ENCODE results near the gene SLC38A1. TPM values are rescaled to one million over a fixed set of nuclear protein-coding genes. Genes with fewer than 3 reads are reported as not detected.
A peak's percentile ranks its signal among the peaks of the same experiment; 100 is the strongest.
"Not testable (repeated sequence)": the region's sequence is repeated elsewhere in the genome, so short reads cannot be mapped to it uniquely, and the experiment has no call there.

The SLC38A1 gene
- total RNA-seq, 1 donor from 2014 or later = 140 TPM

DNA sequence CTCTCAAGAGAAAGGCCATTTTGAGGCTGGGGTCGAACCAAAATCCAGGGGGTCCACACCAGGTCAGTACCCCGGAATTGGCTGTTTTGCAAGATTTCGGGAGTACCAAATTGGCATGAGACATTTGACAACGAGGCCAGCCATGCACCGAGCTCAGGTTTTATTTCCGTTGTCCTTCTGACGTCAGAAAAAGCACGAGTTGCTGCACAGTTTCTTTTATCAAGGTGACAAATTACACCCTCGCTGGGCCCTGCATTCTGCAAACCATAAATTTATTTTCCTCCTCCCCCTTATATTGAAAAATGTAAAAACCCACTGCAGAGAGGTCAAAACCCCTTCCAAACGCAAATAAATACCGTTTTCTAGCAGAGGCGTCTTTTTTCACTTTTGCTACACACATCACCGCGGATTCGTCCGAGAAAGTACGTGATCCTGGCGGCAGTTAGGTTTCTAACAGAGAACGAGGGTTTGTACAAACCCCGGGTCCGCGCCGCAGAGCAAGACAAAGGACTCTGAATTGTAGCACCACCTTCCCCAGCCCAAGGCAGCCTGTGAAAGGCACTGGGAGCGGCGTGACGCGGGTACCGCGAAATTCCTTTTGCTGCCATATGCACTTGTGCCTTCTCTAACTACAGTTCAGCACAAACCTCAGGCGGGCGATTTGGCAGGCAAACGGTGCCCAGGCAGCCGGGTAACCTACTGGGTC lies 1.8 kb downstream of the SLC38A1 start:
- peak; percentile 45 for ATAC-seq
- peak; percentile 81 for DNase-seq (ENCODE audit: missing footprints)
- intact Hi-C loops (cut with DNase I) = loop anchor here (5.0 kb wide), 1 partner anchor 100 kb away; no protein-coding TSS in a partner anchor

DNA sequence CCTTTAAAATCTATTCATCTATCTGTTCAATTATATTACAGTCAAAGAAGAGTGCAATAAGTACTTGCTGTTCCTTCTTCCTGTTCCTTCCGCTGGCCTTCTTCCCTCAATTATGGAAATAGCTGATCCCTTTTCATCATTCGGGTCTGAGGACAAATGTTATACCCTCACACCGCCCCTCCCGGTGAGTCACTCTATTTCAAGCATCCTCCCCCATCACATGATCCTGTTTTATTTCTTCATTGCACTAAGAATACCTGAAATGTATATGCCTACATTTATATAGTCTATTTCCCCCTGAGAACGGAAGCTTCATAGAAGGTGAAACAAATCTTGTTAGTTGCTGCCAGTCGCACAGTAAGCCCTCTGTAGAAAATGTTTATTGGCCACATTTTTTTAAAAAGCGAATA lies 2.5 kb downstream of the SLC38A1 start:
- DNase-seq (ENCODE audit: missing footprints) = no peak
- ATAC-seq = no peak
- intact Hi-C loops (cut with DNase I) = loop anchor here (5.0 kb wide), 1 partner anchor 101 kb away; no protein-coding TSS in a partner anchor

DNA sequence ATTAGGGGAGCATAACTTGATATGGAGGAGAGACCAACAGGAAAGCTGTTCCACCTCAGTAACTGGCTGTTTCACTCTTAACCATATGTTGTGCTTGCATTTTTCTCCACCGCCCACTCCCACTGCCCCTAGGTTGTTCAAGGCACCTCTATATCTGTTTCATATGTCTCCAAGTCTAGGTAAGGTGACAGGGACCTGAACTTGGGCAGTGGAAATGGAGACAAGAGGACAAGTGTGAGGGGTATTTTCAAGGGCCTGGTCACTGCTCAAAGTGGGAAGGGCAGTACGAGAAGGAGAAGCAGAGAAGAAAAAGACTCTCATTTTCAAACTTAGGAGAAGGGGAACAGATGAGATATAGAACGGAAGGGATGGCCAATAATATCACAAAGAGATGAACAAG lies 3.1 kb downstream of the SLC38A1 start:
- no peak for ATAC-seq
- DNase-seq (ENCODE audit: missing footprints) = no peak
- intact Hi-C loops (cut with DNase I) = loop anchor here (1.0 to 5.0 kb wide), 2 partner anchors 55 to 102 kb away; no protein-coding TSS in a partner anchor

DNA sequence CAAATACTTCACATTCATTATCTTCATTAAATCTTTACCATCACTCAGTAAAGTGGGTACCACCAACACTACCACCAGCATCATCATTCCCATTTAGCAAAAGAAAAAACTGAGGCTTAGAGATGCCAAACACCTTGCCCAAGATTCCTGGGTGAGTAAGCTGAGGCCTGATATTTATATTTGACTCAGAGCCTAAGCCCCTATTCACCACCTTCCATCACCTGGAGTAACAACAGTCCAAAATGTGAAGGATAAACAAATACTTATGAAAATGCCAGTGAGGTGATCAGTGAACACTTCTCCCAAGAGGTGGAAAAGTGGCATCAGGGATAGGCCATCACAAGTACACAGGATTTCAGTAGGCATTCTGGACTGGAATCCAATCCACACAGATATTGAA lies 3.7 kb downstream of the SLC38A1 start:
- intact Hi-C loops (cut with DNase I) = loop anchor here (1.0 to 5.0 kb wide), 2 partner anchors 55 to 102 kb away; no protein-coding TSS in a partner anchor
- DNase-seq (ENCODE audit: missing footprints) (no peak), ATAC-seq (no peak)

DNA sequence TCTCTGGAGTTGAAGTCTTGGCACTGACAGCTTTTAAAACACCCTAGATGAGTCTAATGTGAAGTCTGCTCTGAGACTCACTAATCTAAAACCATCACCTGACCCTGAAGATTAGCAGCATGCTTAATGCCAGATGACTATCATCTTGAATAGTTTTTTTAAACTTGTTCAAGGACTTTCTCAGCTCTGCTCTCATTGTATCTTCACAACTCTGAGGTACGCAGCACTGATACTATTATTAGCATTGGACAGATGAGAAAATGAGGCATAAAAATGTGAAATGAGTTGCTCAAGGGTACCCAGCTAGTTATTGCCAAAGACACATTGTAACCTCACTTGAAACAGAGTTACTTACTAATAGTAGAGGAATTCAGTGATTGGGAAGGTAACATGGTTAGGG lies 4.8 kb downstream of the SLC38A1 start:
- intact Hi-C loops (cut with DNase I) = no loop called here
- DNase-seq (ENCODE audit: missing footprints) (no peak), ATAC-seq (no peak)

DNA sequence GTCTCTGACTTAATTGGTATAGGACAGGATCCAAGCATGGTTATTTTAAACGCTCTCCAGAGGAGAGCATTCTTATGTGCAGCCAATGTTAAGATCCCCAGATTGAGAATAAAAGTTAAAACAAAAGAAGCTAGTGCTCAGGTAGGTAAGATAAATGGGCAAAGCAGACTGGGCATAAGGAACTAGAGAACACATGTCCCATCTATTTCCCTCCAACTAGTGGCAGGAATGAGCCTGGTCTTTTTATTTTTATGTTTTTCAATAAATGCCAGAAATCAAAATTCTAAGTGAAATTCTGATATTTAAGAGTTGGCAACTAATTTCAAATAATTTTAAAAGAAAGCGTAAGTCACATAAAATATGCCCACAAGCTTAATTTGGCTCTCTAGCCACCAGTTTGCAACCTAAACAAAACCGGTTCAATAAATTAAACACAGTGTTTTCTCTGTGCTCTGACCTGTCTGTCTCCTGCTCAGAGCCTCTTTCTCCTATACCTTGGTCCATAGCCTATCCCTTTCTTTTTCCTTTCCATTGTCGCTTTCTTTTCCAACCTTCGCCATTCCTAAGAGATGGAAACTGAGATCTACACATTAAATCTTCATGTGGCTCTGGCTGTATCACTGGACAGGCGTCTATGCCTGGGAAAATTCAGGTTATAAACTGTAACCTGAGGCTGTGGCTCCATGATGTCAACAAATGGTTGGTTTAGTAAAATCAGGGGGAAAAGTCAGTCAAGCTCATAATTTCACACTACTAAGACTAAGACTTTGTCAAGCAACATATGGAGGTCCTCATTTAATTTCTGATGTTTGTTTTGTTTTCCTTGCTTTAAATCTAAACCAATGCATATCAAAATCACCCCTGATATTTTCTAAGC lies 5.5 kb downstream of the SLC38A1 start:
- ATAC-seq (peak; percentile 24), DNase-seq (ENCODE audit: missing footprints) (no peak)
- intact Hi-C loops (cut with DNase I) = no loop called here

DNA sequence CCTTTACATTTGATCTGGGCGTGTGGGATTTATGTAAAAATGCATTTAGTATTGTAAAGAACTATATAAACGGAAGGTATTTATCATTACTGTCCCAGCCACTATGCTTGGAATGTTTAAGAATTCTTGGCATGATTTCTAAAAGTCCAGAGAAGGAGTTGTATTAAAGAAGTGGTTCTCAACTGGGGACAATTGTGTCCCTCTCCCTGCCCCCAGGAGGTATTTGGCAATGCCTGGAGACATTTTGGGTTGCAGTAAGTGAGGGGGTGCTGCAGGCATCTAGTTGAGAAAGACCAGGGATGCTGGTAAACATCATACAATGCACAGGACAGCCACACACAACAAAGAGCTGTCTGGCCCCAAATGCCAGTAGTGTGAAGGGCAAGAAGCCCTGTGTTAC lies 7.2 kb downstream of the SLC38A1 start:
- no peak for DNase-seq (ENCODE audit: missing footprints)
- intact Hi-C loops (cut with DNase I) = no loop called here
- no peak for ATAC-seq

DNA sequence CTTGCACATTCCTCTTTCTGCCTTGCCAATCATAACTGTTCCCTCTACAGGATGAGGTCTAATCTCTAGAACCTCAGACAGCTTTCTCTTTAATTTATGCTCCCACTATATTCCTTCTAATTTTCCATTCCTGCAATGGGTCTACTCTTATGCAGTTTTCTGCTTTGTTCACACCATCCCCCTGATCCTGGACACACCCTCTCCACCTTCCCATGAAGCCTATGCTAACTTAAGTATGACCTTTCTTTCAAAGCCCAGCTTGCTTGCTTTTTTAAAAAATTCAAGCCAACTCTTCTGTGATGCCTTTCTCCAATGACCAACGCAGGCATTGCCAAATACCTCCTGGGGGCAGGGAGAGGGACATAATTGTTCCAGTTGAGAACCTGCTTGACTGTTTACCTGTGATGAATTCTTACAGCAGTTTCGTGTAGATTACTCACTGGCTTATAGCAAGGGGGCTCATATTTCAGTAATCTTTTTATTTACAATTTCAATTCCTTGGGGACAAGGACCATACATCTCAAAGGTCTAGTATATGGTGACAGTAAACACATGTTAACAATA lies 7.8 kb downstream of the SLC38A1 start:
- ATAC-seq (no peak), DNase-seq (ENCODE audit: missing footprints) (no peak)
- intact Hi-C loops (cut with DNase I) = no loop called here

DNA sequence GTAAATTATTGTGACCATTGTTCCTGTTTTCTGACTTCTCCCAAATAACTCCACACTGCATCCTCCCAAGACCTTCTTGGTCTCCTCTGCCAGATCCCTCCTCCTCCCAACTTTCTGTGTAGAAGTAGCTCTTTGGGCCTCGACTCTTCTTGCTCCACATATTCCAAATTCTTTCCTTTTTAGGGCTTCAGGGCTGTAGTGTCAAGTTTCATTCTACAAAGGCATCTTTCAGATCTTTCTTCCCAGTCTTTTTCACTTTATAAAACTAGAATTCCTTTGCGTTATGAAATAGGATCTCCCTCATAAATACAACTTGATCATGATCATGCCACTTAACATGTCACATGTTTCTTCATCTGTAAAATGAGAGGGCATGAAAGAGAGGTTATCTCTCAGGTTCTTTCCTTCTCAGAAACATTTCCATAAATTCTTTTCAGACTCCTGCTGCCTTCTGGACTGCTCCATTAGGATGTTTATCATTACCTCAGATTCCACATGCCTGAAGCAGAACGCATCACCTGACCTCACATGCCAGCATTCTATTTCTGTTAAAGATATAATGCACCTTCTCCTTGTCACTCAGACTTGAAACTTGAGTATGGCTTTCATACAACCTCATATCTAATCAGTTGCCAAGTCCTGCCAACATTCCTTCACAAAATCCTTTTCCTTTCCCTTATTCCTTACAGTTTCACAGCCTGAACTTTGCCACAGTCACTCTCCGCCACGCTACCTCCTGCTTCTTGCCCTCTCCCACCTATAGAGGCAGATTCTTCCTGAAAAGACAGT lies 8.5 kb downstream of the SLC38A1 start:
- intact Hi-C loops (cut with DNase I) = no loop called here
- DNase-seq (ENCODE audit: missing footprints) (no peak), ATAC-seq (no peak)

DNA sequence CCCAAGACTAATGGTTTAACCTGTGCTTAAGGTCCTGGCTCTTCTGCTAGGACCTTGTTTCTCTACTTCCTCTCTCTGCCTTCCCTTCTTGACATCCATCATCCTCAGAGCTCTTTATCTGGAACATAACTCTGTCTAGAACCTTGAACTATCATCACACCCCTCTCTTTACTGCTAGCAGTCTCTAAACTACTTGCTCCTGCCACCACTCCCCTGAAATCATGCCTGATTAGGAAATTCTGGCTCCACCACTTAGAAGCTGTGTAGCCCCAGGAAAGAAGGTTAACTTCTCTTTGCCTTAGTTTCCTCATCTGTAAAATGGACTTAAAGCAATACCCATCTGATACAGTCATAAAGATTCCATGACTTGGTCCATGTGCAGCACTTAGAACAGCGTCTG lies 9.1 kb downstream of the SLC38A1 start:
- no peak for ATAC-seq
- intact Hi-C loops (cut with DNase I) = no loop called here
- no peak for DNase-seq (ENCODE audit: missing footprints)

DNA sequence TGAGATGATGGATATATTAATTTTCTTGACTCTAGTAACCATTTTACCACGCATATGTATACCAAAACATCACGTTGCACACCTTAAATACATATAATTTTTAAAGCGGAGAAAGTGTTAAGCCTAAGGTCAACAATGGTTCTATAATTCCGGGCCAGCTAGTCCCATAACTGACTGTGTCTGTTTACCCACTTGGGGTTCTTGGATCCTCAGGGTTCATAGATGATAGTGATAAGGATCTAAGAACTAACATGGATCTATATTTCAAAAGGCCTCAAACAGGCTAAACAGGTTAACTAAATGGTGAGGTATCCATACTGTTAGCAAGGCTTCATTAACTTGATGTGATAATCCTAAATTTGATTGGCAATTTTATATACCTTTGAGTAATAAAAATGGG lies 9.8 kb downstream of the SLC38A1 start:
- DNase-seq (ENCODE audit: missing footprints) (no peak), ATAC-seq (no peak)

DNA sequence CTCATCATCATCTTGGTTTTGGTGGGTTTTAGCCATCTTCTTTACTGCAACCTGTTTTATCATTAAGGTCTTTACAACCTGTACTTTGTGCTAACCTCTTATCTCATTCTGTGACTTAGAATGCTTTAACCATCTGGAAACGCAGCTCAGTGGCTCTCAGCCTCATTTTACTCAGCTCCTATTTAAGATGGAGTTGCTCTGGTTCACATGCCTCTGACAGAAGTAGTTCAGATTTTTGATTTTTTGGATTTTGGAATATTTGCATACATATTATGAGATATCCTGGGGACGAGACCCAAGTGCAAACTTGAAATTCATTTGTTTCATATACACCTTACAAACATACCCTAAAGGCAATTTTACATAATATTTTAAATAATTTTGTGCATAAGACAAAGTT lies 10.7 kb downstream of the SLC38A1 start:
- ATAC-seq (no peak), DNase-seq (ENCODE audit: missing footprints) (no peak)
- intact Hi-C loops (cut with DNase I) = no loop called here

More for the DNA sequence above, 9.8 kb downstream of the SLC38A1 start:
- intact Hi-C loops (cut with DNase I) = no loop called here

DNA sequence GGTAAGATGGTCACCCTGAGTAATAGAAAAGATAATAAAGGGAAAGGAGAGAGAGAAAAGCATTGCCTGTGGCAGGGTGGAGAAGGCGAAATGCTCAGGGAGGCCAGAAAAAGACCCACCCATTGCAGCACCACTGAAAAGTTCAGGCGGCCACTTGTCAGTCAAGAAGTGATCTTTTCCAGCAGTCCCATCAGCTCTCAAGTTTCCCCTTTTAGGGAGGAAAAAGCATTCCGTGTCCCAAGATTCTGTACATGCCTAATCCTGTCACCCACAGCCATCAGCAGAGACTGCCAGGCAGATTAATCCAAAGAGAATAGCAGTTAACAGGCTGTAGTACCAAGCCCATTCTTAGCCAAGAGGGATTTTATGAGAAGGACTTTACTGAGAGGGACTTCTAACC lies 11.9 kb downstream of the SLC38A1 start:
- DNase-seq (ENCODE audit: missing footprints) = no peak
- intact Hi-C loops (cut with DNase I) = no loop called here
- no peak for ATAC-seq

DNA sequence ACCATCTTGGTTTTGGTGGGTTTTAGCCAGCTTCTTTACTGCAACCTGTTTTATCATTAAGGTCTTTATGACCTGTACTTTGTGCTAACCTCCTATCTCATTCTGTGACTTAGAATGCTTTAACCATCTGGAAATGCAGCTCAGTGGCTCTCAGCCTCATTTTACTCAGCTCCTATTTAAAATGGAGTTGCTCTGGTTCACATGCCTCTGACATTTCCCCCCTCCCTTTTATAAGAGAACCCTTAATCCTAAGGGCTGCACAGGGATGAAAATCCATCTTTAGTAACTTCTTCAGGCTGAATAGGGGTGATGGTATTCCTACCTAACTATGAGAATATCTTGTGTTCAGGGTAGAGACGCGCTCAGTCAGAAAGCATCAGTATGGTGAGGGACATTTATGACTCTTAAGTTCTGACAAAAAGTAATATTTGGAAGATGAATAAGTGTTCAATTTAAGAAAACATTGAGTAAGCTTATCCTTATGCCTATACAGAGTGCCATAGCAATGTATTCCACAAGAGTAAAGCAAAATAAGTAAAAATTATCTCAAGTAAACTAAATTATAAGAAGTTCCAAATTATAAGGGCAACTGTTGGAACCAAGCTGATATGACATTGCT lies 15.2 kb downstream of the SLC38A1 start:
- no peak for DNase-seq (ENCODE audit: missing footprints)
- intact Hi-C loops (cut with DNase I) = no loop called here
- ATAC-seq = no peak

DNA sequence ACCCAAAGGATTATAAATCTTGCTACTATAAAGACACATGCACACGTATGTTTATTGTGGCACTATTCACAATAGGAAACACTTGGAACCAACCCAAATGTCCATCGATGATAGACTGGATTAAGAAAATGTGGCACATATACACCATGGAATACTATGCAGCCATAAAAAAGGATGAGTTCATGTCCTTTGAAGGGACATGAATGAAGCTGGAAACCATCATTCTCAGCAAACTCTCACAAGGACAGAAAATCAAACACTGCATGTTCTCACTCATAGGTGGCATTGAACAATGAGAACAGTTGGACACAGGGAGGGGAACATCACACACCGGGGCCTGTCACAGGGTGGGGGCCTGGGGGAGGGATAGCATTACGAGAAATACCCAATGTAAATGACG lies 16.8 kb downstream of the SLC38A1 start:
- intact Hi-C loops (cut with DNase I); DNase-seq (ENCODE audit: missing footprints); ATAC-seq: not testable (repeated sequence)

DNA sequence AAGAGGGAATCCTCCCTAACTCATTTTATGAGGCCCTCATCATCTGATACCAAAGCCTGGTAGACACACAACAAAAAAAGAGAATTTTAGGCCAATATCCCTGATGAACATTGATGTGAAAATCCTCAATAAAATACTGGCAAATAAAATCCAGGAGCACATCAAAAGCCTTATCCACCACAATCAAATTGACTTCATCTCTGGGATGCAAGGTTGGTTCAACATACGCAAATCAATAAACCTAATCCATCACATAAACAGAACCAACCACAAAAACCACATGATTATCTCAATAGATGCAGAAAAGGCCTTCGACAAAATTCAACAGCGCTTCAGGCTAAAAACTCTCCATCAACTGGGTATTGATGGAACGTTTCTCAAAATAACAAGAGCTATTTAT lies 18.9 kb downstream of the SLC38A1 start:
- ATAC-seq; intact Hi-C loops (cut with DNase I); DNase-seq (ENCODE audit: missing footprints): not testable (repeated sequence)

DNA sequence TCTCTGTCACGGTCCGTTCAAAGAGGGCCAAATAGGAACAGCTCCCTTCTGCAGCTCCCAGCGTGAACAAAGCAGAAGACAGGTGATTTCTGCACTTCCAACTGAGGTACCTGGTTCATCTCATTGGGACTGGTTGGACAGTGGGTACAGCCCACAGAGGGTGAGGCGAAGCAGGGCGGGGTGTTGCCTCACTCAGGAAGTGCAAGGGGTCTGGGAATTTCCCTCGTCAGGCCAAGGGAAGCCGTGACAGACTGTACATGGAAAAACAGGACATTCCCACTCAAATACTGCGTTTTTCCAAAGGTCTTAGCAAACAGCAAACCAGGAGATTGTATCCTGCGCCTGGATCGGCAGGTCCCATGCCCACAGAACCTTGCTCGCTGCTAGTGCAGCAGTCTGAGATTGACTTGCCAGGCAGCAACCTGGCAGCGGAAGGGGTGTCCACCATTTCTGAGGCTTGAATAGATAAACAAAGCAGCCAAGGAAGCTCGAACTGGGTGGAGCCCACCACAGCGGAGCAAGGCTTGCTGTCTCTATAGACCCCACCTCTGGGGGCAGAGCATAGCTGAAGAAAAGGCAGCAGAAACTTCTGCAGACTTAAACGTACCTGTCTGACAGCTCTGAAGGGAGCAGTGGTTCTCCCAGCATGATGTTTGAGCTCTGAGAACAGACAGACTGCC lies 22.7 kb downstream of the SLC38A1 start:
- no peak for DNase-seq (ENCODE audit: missing footprints)
- intact Hi-C loops (cut with DNase I) = no loop called here
- ATAC-seq = no peak

DNA sequence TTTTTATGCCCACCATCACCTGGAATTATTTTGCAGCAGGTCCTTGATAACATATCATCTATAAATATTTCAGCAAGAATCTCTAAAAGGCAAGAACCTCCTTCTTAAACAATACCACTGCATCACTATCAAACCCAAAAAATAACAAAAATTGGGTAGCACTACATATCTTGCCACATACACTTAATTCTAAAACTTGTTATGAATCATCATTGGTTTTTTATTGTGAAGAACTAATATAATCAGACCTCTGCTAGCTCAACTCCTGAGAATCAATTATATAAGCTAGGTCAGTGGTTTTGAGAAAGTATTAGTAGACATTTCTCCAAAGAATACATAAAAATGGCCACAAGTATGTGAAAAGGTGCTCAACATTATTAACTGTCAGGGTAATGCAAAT lies 23.8 kb downstream of the SLC38A1 start:
- intact Hi-C loops (cut with DNase I) = no loop called here
- no peak for ATAC-seq
- DNase-seq (ENCODE audit: missing footprints) = no peak

All from Right ventricle myocardium inferior (tissue), 1 donor.